HG03097 (cell line): Measurements from ENCODE around the gene GNA14.
"Not testable (repeated sequence)": the region's sequence is repeated elsewhere in the genome, so short reads cannot be mapped to it uniquely, and the experiment has no call there.

Experiments
- ATAC-seq: cut with Tn5 transposase; IDR thresholded peaks from one replicate; pipeline ENCODE4 v1.9.1; 2021; ENCODE audit not compliant: unreplicated experiment, low FRiP score

Gene GNA14

GRCh38 chr9:77592476-77592875 lies 55.6 kb downstream of the GNA14 start:
- ATAC-seq = no peak

- no peak for ATAC-seq
Measured at GRCh38 chr9:77589046-77589795, 58.9 kb downstream of the GNA14 start.

DNA sequence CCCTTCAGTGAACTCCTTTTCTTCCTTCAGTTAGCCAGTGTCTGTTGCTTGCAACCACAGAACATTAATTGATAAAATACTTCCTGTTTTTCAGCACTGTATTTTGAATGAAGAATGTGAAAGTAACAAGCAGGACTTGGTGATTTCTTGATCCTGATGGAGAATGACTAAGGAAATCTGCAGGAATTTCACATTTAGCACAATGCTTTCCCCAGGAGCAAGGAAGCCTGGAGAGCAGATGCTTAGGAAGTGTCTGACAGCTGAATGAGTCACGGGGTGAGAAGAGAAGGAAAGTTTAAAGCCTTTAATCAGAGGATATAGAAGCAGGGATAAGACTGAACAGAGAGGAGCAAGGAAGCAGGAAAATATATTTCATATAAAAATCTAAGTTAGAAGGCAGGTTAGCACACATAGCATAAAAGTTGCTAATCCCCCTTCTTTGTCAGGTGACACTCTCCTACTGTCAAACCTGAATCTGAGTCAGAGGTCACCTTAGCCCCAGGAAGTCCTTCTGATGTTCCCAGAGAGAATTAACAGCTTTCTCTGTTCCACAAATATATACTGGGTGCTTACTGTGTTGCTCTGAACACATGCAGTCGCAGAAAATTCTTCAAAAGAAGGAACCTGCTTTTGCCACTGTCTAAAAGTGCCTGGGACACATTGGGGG lies 59.7 kb downstream of the GNA14 start:
- ATAC-seq = no peak

GRCh38 chr9:77587851-77588250 lies 60.3 kb downstream of the GNA14 start:
- ATAC-seq = no peak

DNA sequence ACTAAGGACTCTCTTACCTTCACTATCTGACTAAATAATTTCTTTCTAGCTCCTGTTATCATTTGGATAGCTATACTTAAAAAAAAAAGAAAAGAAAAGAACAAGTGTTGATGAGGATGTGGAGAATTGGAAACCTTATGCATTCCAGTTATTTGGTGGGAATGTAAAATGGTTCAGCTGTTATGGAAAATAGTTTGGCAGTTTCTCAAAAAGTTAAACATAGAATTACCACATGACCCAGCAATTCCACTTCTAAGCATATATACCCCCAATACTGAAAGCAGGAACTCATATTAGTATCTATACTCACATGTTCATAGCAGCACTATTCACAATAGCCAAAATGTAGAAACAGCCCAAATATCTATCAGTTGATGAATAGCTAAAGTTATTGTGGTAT lies 61.1 kb downstream of the GNA14 start:
- no peak for ATAC-seq

DNA sequence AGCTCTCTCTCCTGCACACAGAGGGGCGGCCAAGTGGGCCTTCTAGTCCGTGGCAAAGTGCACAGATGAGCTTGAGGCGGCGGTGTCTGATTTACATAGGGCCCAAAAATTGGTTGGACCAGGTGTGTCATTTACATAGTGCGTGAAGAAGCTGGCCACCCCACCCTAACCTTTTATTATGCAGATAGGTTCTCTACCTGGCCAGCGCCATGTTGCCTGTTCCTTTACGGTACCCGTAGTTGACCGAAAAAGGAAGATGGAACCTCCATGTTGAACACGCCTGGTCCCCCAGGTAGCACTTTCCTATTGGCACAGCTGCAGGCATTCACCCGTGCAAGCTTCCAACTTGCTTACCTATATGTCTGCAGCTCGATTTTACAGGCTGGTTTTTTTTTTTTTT lies 61.5 kb downstream of the GNA14 start:
- ATAC-seq = no peak

- ATAC-seq = no peak
Measured at GRCh38 chr9:77585335-77585786, 62.8 kb downstream of the GNA14 start.

DNA sequence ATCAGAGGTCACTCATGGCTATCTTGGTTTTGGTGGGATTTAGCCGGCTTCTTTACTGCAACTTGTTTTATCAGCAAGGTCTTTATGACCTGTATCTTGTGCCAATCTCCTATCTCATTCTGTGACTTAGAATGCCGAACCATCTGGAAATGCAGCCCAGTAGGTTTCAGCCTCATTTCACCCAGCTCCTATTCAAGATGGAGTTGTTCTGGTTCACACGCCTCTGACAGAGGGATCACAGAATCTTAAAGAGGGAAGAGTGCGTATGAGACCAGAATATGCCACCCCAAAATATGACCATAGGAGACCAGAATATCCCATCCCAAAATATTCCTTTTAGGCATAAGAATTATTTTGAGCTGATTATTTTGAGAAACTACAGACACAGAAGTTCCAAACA lies 63.2 kb downstream of the GNA14 start:
- ATAC-seq = not testable (repeated sequence)

DNA sequence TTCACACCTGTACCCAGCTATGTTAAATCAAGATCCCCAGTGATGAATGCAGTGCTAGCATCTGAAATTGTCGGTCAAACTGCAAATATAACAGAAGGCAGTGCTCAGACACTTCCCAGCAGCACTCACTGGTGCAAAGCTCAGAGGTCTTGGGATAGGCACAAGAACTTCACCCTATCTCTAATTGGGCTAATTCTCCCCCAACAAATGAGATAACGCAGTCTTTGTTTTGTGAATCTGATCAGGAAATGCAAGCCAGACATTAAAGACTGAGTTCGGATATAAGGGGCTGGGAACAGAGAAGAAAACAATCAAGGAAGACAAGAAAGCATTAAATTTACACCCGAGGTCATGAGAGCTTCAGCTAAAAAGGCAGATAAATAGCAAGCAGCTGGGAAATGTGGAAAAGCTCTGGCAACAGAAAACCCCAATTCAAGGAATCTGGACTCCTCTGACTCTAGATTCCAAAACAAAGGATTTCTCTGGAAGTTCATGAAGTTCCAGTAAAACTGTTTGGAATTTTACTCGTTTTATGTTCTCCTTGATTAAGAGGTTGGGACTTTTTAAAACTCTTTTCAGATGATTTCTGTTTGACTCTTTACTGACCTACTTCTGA lies 65.1 kb downstream of the GNA14 start:
- ATAC-seq = no peak

- ATAC-seq = no peak
Measured at GRCh38 chr9:77582525-77582924, 65.6 kb downstream of the GNA14 start.

DNA sequence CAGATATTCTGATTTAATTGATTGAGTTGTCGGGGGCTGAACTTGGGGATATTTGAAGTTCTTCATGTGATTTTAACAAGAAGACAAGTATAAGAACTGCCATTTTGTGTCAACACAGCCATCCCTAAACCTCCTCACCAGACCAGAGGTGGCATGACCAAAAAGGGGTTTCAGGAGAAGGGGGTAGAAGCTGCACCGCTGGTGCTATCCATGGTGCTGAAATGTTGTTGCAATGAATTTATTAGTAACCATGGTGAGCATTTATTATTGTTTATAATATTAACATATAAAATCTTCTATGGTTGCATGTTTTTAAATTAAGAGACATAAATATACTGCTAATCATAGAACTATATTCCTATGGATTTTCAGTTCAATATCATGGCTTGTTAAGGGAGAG lies 72.3 kb downstream of the GNA14 start:
- no peak for ATAC-seq

DNA sequence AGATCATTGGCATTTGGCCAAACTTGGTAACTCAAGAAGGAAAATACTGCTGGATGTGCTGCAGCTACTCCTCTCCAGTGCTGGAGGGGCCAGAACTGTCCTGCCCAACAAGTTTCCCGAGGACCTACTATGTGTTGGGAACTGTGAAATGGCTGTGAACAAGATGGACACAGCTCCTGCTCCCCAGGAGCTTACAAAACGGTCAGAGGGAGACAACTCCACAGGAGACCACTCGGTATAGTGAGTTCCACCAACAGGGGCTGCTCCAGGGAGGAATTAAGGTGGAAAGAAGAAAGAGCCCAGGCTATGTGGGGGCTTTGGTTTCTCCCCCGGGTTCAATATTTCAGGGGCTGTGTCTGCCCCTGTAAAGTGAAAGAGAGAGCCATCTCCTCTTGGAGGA lies 78.8 kb downstream of the GNA14 start:
- no peak for ATAC-seq

DNA sequence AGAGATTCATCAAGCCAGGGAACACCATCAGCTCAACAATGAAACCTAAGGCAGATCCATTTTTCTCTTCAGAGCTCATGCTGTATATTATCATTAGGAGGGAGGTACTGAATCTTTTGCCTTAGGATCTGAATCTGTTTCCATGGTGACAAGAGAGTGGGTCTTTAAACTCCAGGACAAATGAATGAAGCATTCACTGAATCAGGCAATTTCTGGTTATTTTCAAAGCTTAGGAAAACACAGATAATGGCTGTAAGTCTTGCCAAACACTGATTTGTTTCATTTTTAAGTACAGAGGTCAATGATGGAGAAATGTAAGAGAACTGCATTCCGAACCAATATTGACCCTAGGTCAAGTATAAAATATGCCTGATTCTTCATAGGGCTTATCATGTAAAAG lies 84.9 kb downstream of the GNA14 start:
- ATAC-seq = no peak

DNA sequence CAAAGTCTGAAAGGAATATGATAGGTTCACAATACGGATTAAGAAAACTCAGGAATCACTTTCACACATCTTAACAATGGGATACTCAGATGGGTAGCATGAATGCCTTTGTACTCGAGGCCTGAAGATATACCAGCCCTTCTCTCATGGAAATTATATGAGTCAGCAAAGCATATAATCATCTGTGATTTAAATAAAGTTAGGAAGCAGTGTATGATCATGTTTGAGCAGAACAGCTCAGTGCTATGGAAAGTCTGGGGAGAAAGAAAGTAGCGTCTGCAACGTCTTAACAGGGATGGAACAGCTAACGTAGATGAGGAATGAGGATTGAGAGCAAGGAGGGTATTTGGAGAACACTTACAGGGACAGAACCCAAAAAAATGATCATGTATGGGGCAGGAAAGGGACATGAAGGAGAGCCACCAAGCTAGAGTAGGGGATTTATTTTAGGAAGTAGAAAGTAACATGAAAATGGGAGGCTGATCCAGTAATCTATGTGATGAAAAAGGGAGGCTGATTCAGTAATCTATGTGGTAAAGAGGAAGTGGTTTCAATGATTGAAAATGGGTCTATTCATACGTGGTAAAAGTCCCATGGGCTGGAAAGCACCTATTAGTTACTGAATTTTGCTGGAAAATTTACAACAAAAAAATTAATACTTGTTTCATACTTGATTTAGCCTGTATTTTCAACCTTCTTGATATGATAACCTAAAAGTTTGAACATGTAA lies 85.9 kb downstream of the GNA14 start:
- no peak for ATAC-seq

DNA sequence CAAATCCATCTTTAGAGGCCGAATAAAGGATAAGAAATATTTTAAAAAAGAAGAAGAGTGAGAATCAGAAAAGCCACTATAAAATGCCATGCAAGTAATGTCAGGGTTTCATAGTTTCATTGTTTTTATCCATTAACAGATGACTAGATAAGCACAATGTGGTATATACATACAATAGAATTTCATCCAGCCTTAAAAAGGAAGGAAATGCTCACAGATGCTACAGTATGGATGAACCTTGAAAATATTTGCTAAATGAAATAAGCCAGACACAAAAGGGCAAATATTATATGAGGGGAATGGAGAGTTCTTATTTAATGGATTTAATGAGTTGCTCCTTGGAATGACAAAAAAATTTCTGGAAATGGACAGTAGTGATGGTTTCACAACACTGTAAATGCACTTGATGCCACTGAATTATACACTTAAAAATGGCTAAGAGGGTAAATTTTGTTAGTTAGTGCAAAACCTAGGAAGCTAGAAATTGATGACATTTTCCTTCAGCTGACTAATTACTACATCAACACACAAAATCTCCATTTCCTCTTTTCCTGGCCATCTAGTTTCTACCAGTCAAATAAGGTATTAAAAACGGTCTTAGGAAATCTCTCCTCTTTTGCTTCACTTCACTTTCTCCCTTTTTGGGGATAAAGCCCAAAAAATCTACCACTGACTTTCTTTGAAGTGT lies 86.6 kb downstream of the GNA14 start:
- ATAC-seq = no peak

GRCh38 chr9:77556396-77556795 lies 91.7 kb downstream of the GNA14 start:
- ATAC-seq = no peak

DNA sequence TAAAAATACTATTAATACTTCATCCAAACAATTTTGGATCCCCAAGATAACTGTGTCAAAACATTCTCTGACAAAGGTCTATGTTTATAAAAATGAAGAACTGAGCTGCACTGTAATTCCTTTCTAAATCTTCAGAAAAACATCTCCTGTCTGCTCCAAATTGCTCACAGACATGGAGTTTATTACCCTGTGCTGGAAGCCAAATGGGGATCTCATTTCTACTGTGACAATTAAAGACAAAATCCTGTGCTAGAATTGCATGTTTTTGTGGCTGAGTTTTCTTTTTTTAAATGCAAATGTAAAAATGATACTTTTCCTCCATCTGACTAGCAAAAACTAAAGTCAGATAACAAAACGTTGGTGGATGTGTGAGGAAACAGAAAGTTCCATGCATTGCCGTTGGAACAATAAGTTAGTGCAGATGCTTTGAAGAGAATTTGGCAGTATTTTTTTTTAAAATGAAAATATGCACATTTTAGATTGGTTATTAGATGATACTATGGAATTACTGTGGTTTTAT lies 93.5 kb downstream of the GNA14 start:
- ATAC-seq = no peak

- ATAC-seq = no peak
Measured at GRCh38 chr9:77547106-77547730, 100.9 kb downstream of the GNA14 start.

DNA sequence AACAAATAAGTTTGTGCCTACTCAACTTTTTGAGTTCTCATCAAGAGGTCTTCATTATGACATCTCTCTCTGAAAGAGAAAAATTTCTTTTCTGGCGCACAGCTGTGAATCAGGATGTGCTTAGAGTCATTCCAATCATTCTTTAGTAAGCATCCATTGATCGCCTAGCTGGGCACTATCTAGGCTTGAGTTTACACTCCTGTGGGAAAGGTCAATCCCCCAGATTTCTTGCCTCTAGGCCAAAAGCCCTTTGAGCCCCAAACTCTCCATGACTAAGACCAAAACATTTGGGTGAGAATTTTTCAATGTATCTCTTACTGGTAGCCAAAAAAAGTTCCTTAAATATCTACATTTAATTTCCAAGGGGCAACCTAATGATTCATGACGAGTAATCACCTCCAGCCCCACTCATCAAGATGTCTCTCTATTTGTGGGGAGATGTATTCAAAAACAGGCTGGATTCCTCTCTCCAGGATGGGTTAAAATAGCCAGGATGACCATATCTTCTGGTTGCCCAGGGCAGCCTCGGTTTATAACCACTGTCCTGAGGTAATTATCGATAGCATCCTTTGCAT lies 101.7 kb downstream of the GNA14 start:
- no peak for ATAC-seq

DNA sequence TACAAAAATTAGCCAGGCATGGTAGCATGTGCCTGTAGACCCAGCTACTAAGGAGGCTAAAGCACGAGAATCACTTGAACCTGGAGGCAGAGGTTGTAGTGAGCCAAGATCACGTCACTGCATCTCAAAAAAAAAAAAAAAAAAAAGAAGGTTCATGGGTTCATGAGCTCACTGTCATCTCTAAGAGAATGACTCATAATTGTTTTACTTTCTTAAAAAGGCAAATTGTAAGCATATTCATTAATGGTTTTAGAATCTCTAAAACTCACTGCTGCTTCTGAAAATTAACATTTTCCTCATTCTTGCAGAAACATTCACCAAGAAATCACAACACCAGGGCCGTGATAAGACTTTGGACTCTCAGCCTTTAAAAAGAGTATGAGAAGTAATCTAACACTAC lies 103.6 kb downstream of the GNA14 start:
- ATAC-seq = no peak
